ENCODE measurements around the gene CSRNP2. TPM values are rescaled to one million over a fixed set of nuclear protein-coding genes. Genes with fewer than 3 reads are reported as not detected.
"Not testable (repeated sequence)": the region's sequence is repeated elsewhere in the genome, so short reads cannot be mapped to it uniquely, and the experiment has no call there.

CSRNP2 gene
- total RNA-seq, 1 donor from 2014 or later = 49.0 TPM

DNA sequence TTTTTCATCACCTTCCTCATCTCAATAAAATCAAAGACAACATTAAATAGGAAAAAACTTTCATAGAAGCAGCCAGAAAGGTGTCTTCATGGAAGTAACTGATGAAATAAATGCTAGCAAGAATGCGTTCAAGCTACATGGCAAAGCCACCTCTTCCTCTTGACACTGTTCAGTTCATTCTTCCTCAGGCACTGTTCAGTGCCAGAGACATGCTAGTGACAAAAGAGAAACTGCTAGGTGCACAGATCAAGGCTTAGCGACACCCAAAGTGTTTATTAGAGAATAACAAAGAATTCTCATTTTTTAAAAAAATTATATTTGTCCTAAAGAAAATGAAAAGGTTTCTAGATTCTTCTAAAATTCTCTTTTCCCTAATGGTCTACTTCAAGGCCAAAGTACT is 64.4 kb downstream of the CSRNP2 start:
- Mint-ChIP-seq H3K4me1 (ENCODE audit: unreplicated experiment) (peaks cover 19% of the 10 kb centered on the region), H3K27ac (ENCODE audit: unreplicated experiment) (no peak overlapping the region), H3K4me3 (ENCODE audit: unreplicated experiment) (no peak overlapping the region), H3K9me3 (ENCODE audit: unreplicated experiment) (no peaks in the 10 kb centered on the region), H3K36me3 (ENCODE audit: unreplicated experiment) (peaks cover 1% of the 10 kb centered on the region), H3K27me3 (ENCODE audit: unreplicated experiment) (no peaks in the 10 kb centered on the region)
- no peak for DNase-seq (ENCODE audit: extremely low spot score, unreplicated experiment)
- TF ChIP-seq CTCF (IDR thresholded peaks at IDR 0.05) = no peak

- H3K27me3 Mint-ChIP-seq (ENCODE audit: unreplicated experiment) = no peaks in the 10 kb centered on the region
- peaks cover 9% of the 10 kb centered on the region for H3K4me1 Mint-ChIP-seq (ENCODE audit: unreplicated experiment)
- DNase-seq (ENCODE audit: extremely low spot score, unreplicated experiment) = no peak
- no peak for TF ChIP-seq CTCF (IDR thresholded peaks at IDR 0.05)
- no peaks in the 10 kb centered on the region for H3K9me3 Mint-ChIP-seq (ENCODE audit: unreplicated experiment)
- H3K36me3 Mint-ChIP-seq (ENCODE audit: unreplicated experiment) = peaks cover 1% of the 10 kb centered on the region
- peak overlapping the region; percentile 48 for H3K27ac Mint-ChIP-seq (ENCODE audit: unreplicated experiment)
- H3K4me3 Mint-ChIP-seq (ENCODE audit: unreplicated experiment) = no peak overlapping the region
These were observed 65.9 kb downstream of the CSRNP2 start for GRCh38 chr12:51017452-51017851.

DNA sequence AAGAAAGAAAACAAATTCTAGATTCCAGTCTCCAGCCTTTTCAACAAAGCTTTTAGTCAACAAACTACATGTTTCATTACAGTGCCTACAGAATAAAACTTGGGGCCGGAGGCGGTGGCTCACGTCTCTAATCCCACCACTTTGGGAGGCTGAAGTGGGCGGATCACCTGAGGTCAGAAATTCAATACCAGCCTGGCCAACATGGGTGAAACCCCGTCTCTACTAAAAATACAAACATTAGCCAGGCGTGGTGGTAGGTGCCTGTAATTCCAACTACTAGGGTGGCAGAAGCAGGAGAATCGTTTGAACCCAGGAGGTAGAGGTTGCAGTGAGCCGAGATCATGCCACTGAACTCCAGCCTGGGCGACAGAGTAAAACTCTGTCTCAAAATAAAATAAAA is 68.9 kb downstream of the CSRNP2 start:
- H3K27me3 Mint-ChIP-seq (ENCODE audit: unreplicated experiment); H3K36me3 Mint-ChIP-seq (ENCODE audit: unreplicated experiment); H3K27ac Mint-ChIP-seq (ENCODE audit: unreplicated experiment); DNase-seq (ENCODE audit: extremely low spot score, unreplicated experiment); H3K4me3 Mint-ChIP-seq (ENCODE audit: unreplicated experiment); H3K9me3 Mint-ChIP-seq (ENCODE audit: unreplicated experiment): not testable (repeated sequence)
- peaks cover 14% of the 10 kb centered on the region for H3K4me1 Mint-ChIP-seq (ENCODE audit: unreplicated experiment)

- H3K4me1 Mint-ChIP-seq (ENCODE audit: unreplicated experiment) = peaks cover 15% of the 10 kb centered on the region
- no peaks in the 10 kb centered on the region for H3K27me3 Mint-ChIP-seq (ENCODE audit: unreplicated experiment)
- H3K36me3 Mint-ChIP-seq (ENCODE audit: unreplicated experiment) = no peaks in the 10 kb centered on the region
- H3K9me3 Mint-ChIP-seq (ENCODE audit: unreplicated experiment) = no peaks in the 10 kb centered on the region
- DNase-seq (ENCODE audit: extremely low spot score, unreplicated experiment) = no peak
- no peak overlapping the region for H3K27ac Mint-ChIP-seq (ENCODE audit: unreplicated experiment)
- no peak for TF ChIP-seq CTCF (IDR thresholded peaks at IDR 0.05)
- no peak overlapping the region for H3K4me3 Mint-ChIP-seq (ENCODE audit: unreplicated experiment)
These were observed 70.0 kb downstream of the CSRNP2 start for GRCh38 chr12:51013441-51013840.

- Mint-ChIP-seq H3K9me3 (ENCODE audit: unreplicated experiment) (no peaks in the 10 kb centered on the region), H3K36me3 (ENCODE audit: unreplicated experiment) (peaks cover 2% of the 10 kb centered on the region), H3K27me3 (ENCODE audit: unreplicated experiment) (no peaks in the 10 kb centered on the region), H3K27ac (ENCODE audit: unreplicated experiment) (no peak overlapping the region), H3K4me3 (ENCODE audit: unreplicated experiment) (no peak overlapping the region), H3K4me1 (ENCODE audit: unreplicated experiment) (peaks cover 15% of the 10 kb centered on the region)
- DNase-seq (ENCODE audit: extremely low spot score, unreplicated experiment) = no peak
- no peak for TF ChIP-seq CTCF (IDR thresholded peaks at IDR 0.05)
These were observed 70.7 kb downstream of the CSRNP2 start for GRCh38 chr12:51012570-51013236.

All from osteocyte (in vitro differentiated cells).